ENCODE measurements around the gene SNED1.
"Not testable (repeated sequence)": the region's sequence is repeated elsewhere in the genome, so short reads cannot be mapped to it uniquely, and the experiment has no call there.

The SNED1 gene

GRCh38 chr2:240974771-240975572, 23.4 kb upstream of the SNED1 start:
- Histone ChIP-seq H3K4me1 (ENCODE audit: control insufficient read depth in 1 of 2, insufficient read depth in 1 of 2, low read depth in 1 of 2, low read length in 1 of 2) (no peaks in the 10 kb centered on the region), H3K27ac (no peak overlapping the region), H3K9me3 (no peaks in the 10 kb centered on the region), H3K36me3 (no peaks in the 10 kb centered on the region), H3K27me3 (peaks cover 9% of the 10 kb centered on the region), H3K4me3 (ENCODE audit: low read depth in 1 of 2, low read length in 1 of 2) (no peak overlapping the region)
- TF ChIP-seq CTCF (IDR thresholded peaks at IDR 0.05), result no peak

GRCh38 chr2:240975903-240976302, 22.5 kb upstream of the SNED1 start:
- H3K27ac ChIP-seq; H3K9me3 ChIP-seq; H3K27me3 ChIP-seq; H3K36me3 ChIP-seq; H3K4me3 ChIP-seq (ENCODE audit: low read depth in 1 of 2, low read length in 1 of 2); H3K4me1 ChIP-seq (ENCODE audit: control insufficient read depth in 1 of 2, insufficient read depth in 1 of 2, low read depth in 1 of 2, low read length in 1 of 2): not testable (repeated sequence)

GRCh38 chr2:240981280-240981679, 17.1 kb upstream of the SNED1 start:
- H3K27me3 ChIP-seq, result peaks cover 30% of the 10 kb centered on the region
- no peak overlapping the region for H3K27ac ChIP-seq
- H3K9me3 ChIP-seq, result no peaks in the 10 kb centered on the region
- H3K4me3 ChIP-seq (ENCODE audit: low read depth in 1 of 2, low read length in 1 of 2), result no peak overlapping the region
- H3K36me3 ChIP-seq, result no peaks in the 10 kb centered on the region
- H3K4me1 ChIP-seq (ENCODE audit: control insufficient read depth in 1 of 2, insufficient read depth in 1 of 2, low read depth in 1 of 2, low read length in 1 of 2), result no peaks in the 10 kb centered on the region
- TF ChIP-seq CTCF (IDR thresholded peaks at IDR 0.05), result no peak

- Histone ChIP-seq H3K9me3 (no peaks in the 10 kb centered on the region), H3K4me1 (ENCODE audit: control insufficient read depth in 1 of 2, insufficient read depth in 1 of 2, low read depth in 1 of 2, low read length in 1 of 2) (no peaks in the 10 kb centered on the region), H3K27me3 (peaks cover 30% of the 10 kb centered on the region), H3K4me3 (ENCODE audit: low read depth in 1 of 2, low read length in 1 of 2) (no peak overlapping the region), H3K27ac (no peak overlapping the region), H3K36me3 (no peaks in the 10 kb centered on the region)
- no peak for TF ChIP-seq CTCF (IDR thresholded peaks at IDR 0.05)
Measured at GRCh38 chr2:240981871-240982800, 16.3 kb upstream of the SNED1 start.

GRCh38 chr2:240982821-240983281, 15.6 kb upstream of the SNED1 start:
- H3K36me3 ChIP-seq, result no peaks in the 10 kb centered on the region
- peaks cover 30% of the 10 kb centered on the region for H3K27me3 ChIP-seq
- no peak overlapping the region for H3K27ac ChIP-seq
- H3K4me3 ChIP-seq (ENCODE audit: low read depth in 1 of 2, low read length in 1 of 2), result no peak overlapping the region
- TF ChIP-seq CTCF (IDR thresholded peaks at IDR 0.05), result no peak
- no peaks in the 10 kb centered on the region for H3K4me1 ChIP-seq (ENCODE audit: control insufficient read depth in 1 of 2, insufficient read depth in 1 of 2, low read depth in 1 of 2, low read length in 1 of 2)
- H3K9me3 ChIP-seq, result no peaks in the 10 kb centered on the region

Measured in neutrophil (primary cell).